GM12878 (cell line): ENCODE results near the gene CHN1.

Source experiments
- KDM1A ChIP-seq: fragments of 200-600 bp; sonication (generic); IDR thresholded peaks from 2 replicates; pipeline ENCODE4 v1.6.1; 2016; ENCODE audit warnings: borderline replicate concordance
- POLR2A ChIP-seq: IDR thresholded peaks from 2 replicates; pipeline ENCODE4 v1.6.1; 2011; ENCODE audit warnings: low read depth, mild to moderate bottlenecking, low read length
- POU2F2 ChIP-seq: IDR thresholded peaks from 3 replicates; pipeline ENCODE4 v1.6.1; 2011; ENCODE audit warnings: low read depth, mild to moderate bottlenecking, low read length, borderline replicate concordance
- RELA ChIP-seq: fragments of 450-650 bp; IDR thresholded peaks from 2 replicates; pipeline ENCODE4 v1.8.0; 2014; ENCODE audit warnings: borderline replicate concordance; ENCODE audit not compliant: partially characterized antibody
- TF ChIP-seq, protein P1 (sequence below), 3 experiments: IDR thresholded peaks in 2 of 3; conservative IDR thresholded peaks in 1 of 3; 2 replicates each; pipeline ENCODE4 v1.5.1; 2011; ENCODE audit warnings: low read depth in 3 of 3, low read length in 3 of 3, mild to moderate bottlenecking in 3 of 3, control low read depth in 2 of 3, moderate library complexity in 2 of 3, inconsistent platforms in 1 of 3, mixed read lengths in 1 of 3; ENCODE audit not compliant: control insufficient read depth in 2 of 3, insufficient read depth in 1 of 3; ENCODE audit errors: extremely low read depth in 1 of 3
- TF ChIP-seq, protein P2 (sequence below): fragments of 150-350 bp; IDR thresholded peaks from 2 replicates; pipeline ENCODE4 v1.6.1; 2016; ENCODE audit warnings: low read depth, low read length

DNA sequence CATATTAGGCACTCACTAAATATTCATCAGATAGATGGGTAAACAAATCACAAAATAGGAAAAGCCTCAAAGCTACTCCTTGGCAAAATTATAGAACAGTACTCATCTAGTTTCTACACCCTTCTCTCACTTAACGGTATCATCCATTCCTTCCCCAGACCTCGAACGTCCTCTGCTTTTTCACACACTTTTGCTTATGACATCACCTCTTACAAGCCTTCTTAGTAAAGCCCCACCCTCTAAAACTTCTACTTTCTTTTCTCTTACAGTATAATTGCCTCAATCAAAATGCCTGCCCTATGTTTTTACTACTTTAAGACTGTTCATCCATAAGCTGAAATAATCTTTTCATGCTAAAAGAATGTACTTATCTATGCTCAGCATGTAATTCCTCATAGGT, 8.1 kb downstream of the CHN1 start:
- TF ChIP-seq RELA = no peak
- TF ChIP-seq POU2F2 = no peak
- TF ChIP-seq, protein P1, sequence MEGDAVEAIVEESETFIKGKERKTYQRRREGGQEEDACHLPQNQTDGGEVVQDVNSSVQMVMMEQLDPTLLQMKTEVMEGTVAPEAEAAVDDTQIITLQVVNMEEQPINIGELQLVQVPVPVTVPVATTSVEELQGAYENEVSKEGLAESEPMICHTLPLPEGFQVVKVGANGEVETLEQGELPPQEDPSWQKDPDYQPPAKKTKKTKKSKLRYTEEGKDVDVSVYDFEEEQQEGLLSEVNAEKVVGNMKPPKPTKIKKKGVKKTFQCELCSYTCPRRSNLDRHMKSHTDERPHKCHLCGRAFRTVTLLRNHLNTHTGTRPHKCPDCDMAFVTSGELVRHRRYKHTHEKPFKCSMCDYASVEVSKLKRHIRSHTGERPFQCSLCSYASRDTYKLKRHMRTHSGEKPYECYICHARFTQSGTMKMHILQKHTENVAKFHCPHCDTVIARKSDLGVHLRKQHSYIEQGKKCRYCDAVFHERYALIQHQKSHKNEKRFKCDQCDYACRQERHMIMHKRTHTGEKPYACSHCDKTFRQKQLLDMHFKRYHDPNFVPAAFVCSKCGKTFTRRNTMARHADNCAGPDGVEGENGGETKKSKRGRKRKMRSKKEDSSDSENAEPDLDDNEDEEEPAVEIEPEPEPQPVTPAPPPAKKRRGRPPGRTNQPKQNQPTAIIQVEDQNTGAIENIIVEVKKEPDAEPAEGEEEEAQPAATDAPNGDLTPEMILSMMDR (IDR thresholded peaks at IDR 0.05 in 2 of 3, conservative IDR thresholded peaks at IDR 0.05 in 1 of 3; ENCODE audit: control insufficient read depth in 2 of 3, extremely low read depth in 1 of 3, insufficient read depth in 1 of 3, low read depth in 3 of 3, low read length in 3 of 3) = no peak
- no peak for TF ChIP-seq KDM1A
- no peak for TF ChIP-seq POLR2A
- TF ChIP-seq, protein P2, sequence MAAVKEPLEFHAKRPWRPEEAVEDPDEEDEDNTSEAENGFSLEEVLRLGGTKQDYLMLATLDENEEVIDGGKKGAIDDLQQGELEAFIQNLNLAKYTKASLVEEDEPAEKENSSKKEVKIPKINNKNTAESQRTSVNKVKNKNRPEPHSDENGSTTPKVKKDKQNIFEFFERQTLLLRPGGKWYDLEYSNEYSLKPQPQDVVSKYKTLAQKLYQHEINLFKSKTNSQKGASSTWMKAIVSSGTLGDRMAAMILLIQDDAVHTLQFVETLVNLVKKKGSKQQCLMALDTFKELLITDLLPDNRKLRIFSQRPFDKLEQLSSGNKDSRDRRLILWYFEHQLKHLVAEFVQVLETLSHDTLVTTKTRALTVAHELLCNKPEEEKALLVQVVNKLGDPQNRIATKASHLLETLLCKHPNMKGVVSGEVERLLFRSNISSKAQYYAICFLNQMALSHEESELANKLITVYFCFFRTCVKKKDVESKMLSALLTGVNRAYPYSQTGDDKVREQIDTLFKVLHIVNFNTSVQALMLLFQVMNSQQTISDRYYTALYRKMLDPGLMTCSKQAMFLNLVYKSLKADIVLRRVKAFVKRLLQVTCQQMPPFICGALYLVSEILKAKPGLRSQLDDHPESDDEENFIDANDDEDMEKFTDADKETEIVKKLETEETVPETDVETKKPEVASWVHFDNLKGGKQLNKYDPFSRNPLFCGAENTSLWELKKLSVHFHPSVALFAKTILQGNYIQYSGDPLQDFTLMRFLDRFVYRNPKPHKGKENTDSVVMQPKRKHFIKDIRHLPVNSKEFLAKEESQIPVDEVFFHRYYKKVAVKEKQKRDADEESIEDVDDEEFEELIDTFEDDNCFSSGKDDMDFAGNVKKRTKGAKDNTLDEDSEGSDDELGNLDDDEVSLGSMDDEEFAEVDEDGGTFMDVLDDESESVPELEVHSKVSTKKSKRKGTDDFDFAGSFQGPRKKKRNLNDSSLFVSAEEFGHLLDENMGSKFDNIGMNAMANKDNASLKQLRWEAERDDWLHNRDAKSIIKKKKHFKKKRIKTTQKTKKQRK = no peak
